Mucosa of descending colon (tissue), 3 donors: Measurements from ENCODE around the gene PRR33. TPM values are rescaled to one million over a fixed set of nuclear protein-coding genes. Genes with fewer than 3 reads are reported as not detected.
A peak's percentile ranks its signal among the peaks of the same experiment; 100 is the strongest.

Source experiments
- ATAC-seq: fragments of 200-7000 bp; cut with Tn5 transposase; one replicate; pipeline ENCODE4 v1.9.1; 2020; ENCODE audit warnings: mild to moderate bottlenecking, moderate library complexity
- DNase-seq, 3 donors: peaks; one replicate each; pipeline ENCODE4 v3.0.0-alpha.2; 2020
- H3K36me3 ChIP-seq: fragments of 200-600 bp; one replicate; pipeline ENCODE4 v1.8.0; 2021; ENCODE audit warnings: low read depth, mild to moderate bottlenecking
- H3K4me1 ChIP-seq: fragments of 200-600 bp; one replicate; pipeline ENCODE4 v1.8.0; 2021; ENCODE audit warnings: low read depth, mild to moderate bottlenecking
- H3K4me3 ChIP-seq: fragments of 200-600 bp; one replicate; pipeline ENCODE4 v1.8.0; 2021; ENCODE audit warnings: mild to moderate bottlenecking
- H3K9me3 ChIP-seq: fragments of 200-600 bp; one replicate; pipeline ENCODE4 v1.8.0; 2021; ENCODE audit warnings: mild to moderate bottlenecking
- intact Hi-C, 2 donors: fragments of 100-400 bp; cut with DNase I in 1 of 2; cut with micrococcal nuclease in 1 of 2; formaldehyde crosslinking; loops; one replicate each; pipeline versions ENCODE4 v1.11.0 to v1.11.1; 2022; cut with DNase I, micrococcal nuclease
- total RNA-seq, 3 donors: library from RNA; stranded (reverse); fragmentation: NEBNext Ultra II Directional in 2 of 3; extraction: Animal tissue kit (Norgen Biotek cat#: 25700) in 2 of 3; gene quantifications; one replicate each; pipeline versions ENCODE4 v1.2.1 to v1.2.4, GENCODE V29; 2021 to 2023
- TF ChIP-seq, protein P1 (sequence below): fragments of 200-600 bp; IDR thresholded peaks from one replicate; pipeline ENCODE4 v1.8.0; 2022; ENCODE audit warnings: antibody characterized with exemption, mild to moderate bottlenecking
- donor health status: DM: no; HTN: no; CAD: no; lungs with moderate emphysema.
- donor health status: DM: no; HTN: no; CAD: no.
- donor health status: DM: no; HTN: yes; CAD: no.

The PRR33 gene
- total RNA-seq, 3 donors from 2014 or later: not detected

DNA sequence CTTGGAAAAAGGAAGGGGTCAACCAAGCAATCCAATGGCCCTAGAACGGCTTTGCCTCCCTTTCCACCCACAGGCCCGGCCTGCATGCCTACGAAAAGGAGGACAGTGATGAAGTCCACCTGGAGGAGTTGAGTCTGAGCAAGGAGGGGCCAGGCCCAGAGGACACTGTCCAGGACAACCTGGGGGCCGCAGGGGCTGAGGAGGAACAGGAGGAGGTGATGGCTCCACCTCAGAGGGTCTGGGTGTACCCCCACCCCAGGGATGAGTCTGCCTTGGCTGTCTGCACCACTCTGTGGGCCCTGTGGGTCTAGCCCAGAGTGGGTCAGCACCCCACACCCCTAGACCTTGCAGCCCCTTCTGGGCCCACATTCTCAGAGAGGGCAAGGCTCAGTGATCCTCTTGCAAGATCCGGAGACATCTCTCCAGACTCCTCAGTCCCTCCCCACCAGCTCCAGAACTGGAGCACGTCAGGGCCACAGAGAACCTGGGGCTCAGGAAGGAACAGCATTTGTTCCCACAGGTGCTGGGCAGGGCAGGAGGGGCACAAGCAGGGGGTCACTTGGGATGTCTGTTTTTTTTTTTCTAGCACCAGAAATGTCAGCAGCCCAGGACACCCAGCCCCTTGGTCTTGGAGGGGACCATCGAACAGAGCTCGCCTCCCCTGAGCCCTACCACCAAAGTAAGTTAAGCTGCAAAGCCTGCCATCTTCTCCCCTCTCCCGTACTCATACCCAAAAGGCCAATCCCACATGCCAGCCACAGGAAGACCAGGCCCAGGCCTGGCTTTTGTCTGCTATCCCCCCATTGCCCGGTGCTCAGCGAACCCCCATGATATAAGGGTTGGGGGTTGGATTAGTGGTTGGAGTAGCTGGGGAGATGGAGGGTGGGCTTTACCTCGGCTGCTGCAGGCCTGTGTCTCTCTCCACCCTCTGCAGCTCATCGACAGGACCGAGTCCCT lies 8.1 kb downstream of the PRR33 start:
- intact Hi-C loops: no loop called here
- Histone ChIP-seq H3K4me1 (peaks cover 3% of the 10 kb centered on the region), H3K4me3 (no peak overlapping the region), H3K36me3 (no peaks in the 10 kb centered on the region), H3K9me3 (no peaks in the 10 kb centered on the region)
- TF ChIP-seq, protein P1, sequence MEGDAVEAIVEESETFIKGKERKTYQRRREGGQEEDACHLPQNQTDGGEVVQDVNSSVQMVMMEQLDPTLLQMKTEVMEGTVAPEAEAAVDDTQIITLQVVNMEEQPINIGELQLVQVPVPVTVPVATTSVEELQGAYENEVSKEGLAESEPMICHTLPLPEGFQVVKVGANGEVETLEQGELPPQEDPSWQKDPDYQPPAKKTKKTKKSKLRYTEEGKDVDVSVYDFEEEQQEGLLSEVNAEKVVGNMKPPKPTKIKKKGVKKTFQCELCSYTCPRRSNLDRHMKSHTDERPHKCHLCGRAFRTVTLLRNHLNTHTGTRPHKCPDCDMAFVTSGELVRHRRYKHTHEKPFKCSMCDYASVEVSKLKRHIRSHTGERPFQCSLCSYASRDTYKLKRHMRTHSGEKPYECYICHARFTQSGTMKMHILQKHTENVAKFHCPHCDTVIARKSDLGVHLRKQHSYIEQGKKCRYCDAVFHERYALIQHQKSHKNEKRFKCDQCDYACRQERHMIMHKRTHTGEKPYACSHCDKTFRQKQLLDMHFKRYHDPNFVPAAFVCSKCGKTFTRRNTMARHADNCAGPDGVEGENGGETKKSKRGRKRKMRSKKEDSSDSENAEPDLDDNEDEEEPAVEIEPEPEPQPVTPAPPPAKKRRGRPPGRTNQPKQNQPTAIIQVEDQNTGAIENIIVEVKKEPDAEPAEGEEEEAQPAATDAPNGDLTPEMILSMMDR: no peak
- DNase-seq: peak in 1 of 3 donors; percentile 39
- ATAC-seq: no peak

DNA sequence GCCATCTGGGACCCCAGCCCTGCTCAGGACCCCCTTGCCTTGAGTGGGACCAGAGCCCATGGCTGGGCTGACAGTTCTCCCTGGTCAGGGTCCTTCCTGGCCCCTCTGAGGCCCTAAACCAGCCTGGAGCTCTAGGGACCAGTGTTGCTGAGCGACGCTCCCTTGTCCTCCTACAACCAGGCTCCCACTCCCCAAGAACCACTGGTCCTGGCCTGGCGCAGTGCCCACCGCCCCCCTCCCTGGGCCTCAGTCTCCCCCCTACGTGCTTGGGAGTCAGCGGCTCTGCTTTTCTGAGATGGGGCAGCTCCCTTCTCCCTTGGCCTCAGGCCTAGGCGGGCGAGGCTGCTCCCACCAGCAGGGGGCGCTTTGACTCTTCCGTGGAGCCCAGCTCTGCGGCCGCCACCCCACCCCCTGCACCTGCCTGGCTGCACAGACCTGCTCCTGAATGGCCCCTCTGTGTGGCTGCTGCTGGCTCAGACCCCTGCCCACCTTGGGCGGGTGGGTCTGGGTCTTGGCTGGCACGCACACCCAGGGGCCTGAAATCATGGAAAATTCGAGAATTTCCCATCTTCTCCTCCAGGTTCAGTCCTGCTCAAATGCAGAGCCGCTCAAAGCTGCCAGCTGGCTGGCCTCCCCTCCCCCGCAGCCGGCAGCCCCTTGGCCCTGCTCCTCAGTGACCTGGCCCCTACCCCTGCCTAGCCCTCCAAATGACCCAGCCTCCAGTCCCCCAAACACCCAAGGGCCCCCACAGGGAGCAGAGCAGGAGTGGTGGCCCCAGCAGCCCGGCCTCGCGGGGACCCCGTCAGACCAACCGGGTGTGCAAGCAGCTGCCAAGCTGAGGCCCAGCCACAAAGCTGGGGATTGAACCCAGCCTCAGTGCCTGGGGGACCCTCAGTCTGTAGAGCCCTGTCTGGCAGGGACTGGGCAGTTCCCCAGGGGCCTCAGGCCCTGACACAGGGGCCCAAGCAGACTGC lies 9.1 kb downstream of the PRR33 start:
- intact Hi-C loops: no loop called here
- Histone ChIP-seq H3K4me3 (no peak overlapping the region), H3K4me1 (peaks cover 5% of the 10 kb centered on the region), H3K9me3 (no peaks in the 10 kb centered on the region), H3K36me3 (no peaks in the 10 kb centered on the region)
- TF ChIP-seq, protein P1: peak; percentile 78
- ATAC-seq: peak; percentile 88
- peak; percentile 85 to 89 (median 88) for DNase-seq

DNA sequence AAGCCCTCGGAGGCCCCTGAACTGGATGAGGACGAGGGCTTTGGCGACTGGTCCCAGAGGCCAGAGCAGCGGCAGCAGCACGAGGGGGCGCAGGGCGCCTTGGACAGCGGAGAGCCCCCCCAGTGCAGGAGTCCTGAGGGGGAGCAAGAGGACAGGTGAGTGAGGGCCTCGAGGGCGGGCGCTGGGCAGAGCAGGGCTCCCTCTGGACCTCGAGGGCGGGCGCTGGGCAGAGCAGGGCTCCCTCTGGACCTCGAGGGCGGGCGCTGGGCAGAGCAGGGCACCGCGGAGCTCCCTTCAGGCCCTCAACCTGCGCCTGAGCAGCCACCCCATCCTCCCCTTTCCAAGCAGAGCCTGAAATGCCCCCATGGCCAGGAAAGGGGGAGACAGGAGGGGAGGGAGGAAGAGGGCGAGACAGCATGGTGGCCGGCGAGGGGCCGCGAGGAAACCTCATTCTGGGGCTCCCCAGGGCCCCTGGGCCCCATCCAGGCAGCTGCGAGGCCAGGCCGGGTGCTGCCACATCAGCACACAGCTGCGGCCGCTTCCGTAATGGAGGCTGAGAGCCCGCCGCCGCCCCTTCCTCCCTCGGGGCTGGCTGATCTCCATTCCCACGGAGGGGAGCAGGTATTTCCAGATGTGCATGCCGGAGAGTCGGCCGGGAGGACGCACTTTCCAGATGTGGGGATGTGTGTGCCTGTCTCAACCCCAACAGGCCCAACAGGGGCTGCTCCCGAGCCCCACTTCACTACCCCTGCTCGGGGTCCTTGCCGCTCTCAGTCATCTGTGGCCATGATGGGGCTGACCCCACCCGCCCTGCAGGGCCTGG lies 10.0 kb downstream of the PRR33 start:
- Histone ChIP-seq H3K4me1 (peaks cover 8% of the 10 kb centered on the region), H3K4me3 (no peak overlapping the region), H3K36me3 (no peaks in the 10 kb centered on the region), H3K9me3 (no peaks in the 10 kb centered on the region)
- TF ChIP-seq, protein P1: no peak
- DNase-seq (peak in 2 of 3 donors; percentile 37 to 58), ATAC-seq (peak; percentile 18)
- intact Hi-C loops: no loop called here

DNA sequence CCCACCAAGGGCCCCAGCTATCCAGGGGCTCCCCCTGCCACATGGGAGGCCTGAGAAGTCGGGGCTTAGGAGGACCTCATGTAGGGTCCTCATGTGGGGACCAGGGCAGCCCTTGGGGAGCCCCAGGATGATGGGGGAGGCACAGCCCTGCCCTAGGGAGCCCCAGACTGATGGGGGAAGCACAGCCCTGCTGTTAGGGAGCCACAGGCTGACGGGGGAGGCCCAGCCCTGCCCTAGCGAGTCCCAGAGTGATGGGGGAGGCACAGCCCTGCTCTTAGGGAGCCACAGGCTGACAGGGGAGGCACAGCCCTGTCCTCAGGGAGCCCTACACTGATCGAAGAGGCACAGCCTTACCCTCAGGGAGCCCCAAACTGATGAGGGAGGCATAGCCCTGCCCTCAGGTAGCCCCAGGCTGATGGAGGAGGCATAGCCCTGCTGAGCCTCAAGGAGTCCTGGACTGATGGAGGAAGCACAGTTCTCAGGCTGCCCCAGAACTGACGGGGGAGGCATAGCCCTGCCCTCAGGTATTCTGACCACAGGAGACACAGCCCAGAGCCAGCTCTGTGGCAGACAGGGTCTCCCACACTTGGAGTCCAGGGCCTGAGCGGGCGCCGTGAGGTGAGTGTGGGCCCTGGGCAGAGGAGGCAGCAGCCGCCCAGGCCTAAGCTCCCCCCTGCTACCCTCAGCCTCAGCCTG lies 10.8 kb downstream of the PRR33 start:
- no peak for DNase-seq
- Histone ChIP-seq H3K4me1 (peaks cover 11% of the 10 kb centered on the region), H3K36me3 (no peaks in the 10 kb centered on the region), H3K4me3 (no peak overlapping the region), H3K9me3 (no peaks in the 10 kb centered on the region)
- TF ChIP-seq, protein P1: no peak
- peak; percentile 1 for ATAC-seq
- intact Hi-C loops: no loop called here
